DMS53 treated with DMSO at 0.1 percent for 48 hours (cell line): Measurements from ENCODE around the gene TPCN2.

Experiments
- DNase-seq: peaks from one replicate; lab custom pipeline; 2025; ENCODE audit not compliant: unreplicated experiment; lab: John Stamatoyannopoulos, UW

The TPCN2 gene

GRCh38 chr11:69180226-69180625 lies 131.5 kb downstream of the TPCN2 start:
- no peak for DNase-seq

- DNase-seq, result no peak
Observed at GRCh38 chr11:69180726-69181125, 132.0 kb downstream of the TPCN2 start.

- no peak for DNase-seq
Observed at GRCh38 chr11:69183613-69184012, 134.9 kb downstream of the TPCN2 start.
